Ammon's horn (tissue), 1 donor: ENCODE results near the gene TBX15.

Experiments
- DNase-seq: peaks from one replicate; pipeline ENCODE4 v3.0.0-alpha.2; 2016; ENCODE audit warnings: low spot score

TBX15 gene

DNA sequence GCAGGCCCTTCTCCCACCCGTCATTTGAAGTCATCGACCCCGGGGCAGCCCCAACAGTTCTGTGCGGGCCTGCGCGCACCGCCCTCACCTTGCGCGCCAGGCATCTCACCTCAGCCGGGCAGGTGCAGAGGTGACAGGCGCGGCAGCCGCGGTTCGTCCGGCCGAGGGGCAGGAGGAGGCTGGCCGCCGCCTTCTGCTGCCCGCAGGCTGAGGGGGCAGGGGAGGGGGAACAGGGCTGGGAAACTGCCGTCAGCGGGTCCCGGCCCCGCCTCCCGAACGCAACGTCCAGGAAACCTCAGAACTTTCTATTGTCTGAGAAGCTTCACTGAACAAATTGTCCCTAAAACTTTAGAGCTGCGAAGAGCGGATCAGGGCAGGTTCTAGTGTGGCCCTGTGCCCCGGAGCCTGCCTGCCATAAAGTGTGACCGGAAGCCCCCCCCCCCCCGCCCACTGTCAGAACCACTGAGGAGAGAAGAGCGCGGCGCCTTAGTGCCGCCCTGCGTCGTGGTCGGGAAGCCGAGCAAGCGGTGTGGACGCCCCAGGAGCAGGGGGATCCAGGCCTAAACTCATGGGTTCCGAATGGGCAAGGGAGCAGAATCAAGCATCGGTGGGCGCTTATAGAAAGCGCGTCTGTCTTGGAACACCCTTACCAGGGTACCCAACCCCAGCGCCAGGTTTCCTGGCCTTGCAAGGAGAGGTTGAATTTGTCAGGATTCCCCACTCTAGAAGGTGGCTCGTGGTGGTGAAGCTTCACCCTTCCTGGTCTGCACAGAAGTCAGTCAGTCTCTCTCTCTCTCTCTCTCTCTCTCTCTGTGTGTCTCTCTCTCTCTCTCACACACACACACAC lies 13.3 kb upstream of the TBX15 start:
- DNase-seq: no peak

DNA sequence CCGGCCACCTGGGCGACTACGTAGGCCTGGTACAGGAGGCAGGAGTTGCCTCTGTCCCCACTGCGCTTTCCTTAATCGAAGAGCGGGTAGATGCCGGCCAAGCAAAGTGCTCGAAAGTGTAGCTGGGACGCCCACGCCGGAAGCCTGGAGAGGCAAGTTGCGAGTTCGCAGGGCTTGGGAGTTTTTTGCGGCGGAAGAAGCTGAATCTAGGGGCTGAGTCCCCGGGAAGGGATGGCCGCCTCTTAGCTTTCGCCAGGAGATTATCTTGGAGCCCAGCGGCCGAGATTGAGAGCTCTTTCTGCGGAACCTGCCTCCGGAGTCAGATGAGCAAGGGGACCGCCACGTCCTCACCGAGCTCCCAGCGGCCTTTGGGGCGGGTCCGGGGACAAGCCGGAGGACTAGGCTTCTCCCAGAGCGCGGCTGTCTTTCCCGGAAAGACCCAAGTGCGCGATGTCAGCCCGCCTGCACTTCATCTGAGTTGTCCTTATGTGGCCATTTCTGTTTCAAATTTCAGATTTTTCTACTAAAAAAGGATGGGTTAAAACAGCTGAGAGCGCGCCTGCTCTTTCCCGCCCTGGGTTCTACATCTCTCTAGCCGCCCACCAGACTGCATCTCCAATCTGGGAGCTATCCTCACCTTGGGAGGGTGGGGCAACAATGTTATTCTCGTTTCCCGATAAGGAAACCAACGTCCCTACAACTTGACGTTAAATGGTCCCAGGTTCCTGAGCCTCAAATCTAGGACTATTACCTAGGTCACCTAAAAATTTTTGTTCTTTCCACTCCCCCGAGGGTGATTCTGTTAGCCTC lies 12.4 kb upstream of the TBX15 start:
- DNase-seq: no peak

GRCh38 chr1:118999348-119000071 lies 11.4 kb upstream of the TBX15 start:
- no peak for DNase-seq

DNA sequence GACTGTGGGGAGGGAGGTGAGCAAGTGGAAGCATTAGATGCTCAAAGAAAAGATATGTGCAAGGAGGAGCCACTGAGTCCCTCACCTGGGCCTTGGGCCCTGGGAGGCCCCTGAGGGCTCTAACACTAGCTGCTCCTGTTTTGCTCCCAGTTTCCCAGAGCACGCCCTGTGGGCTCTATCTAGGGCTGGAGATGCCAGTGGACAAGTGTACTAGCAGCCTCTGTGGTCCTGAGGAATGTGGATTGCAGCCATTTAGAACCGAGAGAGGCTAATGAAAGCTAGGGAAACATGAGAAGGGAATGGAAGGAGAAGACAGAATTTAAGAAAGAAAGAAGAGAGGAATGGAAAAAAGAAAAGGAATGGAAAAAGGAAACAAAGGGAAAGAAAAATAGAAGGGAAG lies 10.0 kb upstream of the TBX15 start:
- DNase-seq: no peak

GRCh38 chr1:118997225-118997624 lies 9.1 kb upstream of the TBX15 start:
- no peak for DNase-seq

GRCh38 chr1:118995312-118996016 lies 7.3 kb upstream of the TBX15 start:
- DNase-seq: no peak

- no peak for DNase-seq
Measured at GRCh38 chr1:118993700-118994026, 5.5 kb upstream of the TBX15 start.

DNA sequence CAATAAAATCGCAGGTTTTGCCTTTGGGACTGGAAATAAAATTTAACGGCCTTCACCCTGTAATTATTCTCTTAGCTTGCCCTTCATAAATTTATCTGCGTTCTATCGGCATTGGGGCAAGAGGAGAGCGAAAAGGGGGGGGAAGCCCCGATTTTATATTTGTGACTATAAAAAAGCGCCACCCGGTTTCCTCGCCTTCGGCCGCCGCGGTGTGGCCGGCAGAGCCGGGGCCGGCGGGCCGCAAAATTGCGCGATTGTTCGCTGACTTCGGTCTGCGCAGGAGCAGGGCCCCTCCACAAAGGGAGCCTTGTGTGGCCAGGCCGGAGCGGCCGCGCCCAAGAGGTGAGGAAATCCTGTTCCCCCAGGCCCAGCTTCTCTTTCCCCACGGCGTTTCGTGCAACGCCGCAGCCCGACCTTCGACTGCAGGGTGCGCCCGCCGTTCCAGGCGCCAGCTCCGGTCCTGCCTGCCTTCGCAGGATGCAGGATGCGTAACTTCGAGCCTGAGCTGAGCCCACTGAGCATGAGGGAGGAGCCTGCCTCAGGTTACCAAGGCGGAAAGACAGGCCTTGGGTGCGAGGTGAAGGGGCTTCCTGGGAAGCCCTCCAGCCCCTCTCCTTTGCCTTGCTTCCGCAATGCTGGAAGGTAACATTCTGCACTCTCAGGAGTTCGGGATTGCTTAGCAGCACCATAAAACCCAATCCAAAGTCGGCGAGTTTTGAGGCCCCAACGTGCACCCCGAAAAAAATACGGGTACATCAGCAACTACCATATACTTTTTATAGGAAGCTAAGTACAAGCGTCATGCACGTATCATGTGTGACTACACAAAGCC lies 4.9 kb upstream of the TBX15 start:
- DNase-seq: no peak

DNA sequence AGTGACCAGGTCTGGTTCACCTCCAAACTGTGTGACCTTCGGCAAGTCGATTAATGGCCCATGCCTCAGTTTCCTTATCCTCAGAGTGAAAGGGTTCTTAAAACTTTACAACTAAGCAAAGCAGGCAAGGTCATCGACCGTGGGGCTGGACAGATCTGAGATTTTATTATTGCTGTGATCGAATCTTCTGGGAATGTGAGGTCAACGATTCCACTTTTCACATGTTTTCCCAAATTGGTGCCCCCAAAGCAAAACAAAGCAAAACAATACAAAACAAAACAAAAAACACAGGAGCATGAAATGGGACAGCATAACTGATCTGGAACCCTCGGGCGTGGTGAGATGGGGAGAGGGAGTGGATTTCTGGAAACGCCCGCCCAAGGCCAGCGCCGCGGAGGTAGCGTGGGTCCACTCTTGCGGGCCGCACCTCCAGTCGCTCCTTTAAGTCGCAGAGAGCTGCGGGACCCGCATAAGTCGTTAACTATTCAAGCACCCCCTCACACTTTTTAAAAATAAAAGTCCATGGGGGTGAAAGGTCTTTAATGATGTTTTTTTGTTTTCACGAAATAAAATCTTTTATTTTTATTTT lies 4.2 kb upstream of the TBX15 start:
- no peak for DNase-seq

DNA sequence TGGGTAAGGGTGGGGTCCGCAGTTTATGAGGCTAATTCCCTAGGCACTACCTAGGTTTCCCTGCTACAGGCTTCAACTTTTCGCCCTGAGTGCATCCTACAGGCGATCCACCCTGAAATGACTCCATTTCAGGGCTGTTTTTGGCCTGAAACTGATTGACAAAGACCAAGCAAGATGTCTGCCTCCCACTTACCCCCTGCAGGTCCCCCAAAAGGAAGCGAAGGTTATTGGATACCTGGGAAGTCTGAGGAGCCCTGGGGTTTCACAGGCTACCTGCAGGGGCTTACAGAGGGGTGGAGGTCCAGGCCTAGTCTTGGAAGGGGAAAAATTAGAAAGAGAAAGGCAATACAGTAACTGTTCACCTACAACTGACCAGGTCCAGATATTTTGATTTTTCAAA lies 3.3 kb upstream of the TBX15 start:
- no peak for DNase-seq

DNA sequence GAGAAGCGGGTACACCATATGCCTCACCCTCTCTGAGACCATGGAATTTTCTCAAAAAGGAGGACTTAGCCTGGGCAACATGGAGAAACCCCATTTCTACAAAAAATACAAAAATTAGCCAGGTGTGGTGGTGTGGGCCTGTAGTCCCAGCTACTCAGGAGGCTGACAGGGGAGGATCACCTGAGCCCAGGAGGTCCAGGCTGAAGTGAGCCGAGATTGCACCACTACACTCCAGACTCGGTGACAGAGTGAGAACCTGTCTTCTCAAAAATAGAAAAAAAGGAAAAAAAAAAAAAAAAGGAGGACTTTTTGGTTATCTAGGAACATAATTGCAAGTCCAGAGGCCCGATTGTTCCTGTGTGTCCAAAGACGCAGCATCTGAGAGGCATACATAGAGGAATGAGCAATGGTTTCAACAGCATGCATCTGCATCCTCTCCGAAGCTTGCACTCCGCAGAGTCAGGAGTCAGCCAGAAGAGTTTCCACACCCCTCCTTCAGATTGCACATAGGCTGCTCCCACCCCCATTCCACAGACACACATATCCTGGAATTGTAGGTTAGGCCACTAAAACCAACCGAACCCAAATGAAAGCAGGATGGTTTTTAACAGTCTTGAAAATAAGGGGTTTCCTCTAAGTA lies 2.5 kb upstream of the TBX15 start:
- no peak for DNase-seq

GRCh38 chr1:118989878-118990378 lies 1.8 kb upstream of the TBX15 start:
- DNase-seq: no peak

DNA sequence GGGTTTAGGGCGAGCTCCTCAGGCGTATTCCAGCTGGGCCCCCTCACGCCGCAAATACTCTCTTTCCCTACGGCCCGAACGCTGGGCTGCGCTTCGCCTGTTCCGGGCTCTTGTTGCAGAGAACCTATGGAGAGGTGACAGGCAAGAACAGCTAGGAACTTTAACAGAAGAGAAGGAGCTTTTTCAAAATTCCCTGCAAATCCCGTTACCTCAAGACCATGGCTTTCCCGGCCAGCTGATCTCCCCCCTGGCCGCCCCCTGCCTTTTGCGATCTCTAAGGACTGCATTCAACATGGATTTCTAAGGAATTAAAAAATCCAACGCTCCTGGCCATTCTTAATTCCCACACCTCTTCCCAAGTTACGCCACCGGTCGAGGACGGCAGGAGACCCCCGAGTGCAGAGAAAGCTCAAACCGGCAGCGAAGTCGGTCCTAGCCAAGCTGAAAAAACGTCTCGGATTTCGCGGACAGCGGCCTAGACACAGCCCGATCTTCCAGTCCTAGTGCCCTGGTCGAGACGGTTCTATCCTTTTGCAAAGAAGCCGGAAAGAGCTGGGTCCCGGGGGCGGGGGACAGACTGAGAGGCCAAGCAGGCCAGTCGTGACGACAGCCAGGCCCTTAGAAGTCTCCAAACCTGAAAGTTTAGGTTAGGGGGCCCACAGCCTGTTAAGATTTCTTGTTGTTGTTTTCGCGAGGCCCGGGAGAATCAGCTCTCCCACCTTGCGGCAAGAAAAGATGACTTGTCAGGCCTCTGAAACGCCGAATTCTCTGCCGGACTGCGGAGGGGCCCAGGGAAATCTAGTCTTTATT lies 1.1 kb upstream of the TBX15 start:
- DNase-seq: no peak

GRCh38 chr1:118987468-118988185 lies 516 bp downstream of the TBX15 start:
- DNase-seq: no peak

DNA sequence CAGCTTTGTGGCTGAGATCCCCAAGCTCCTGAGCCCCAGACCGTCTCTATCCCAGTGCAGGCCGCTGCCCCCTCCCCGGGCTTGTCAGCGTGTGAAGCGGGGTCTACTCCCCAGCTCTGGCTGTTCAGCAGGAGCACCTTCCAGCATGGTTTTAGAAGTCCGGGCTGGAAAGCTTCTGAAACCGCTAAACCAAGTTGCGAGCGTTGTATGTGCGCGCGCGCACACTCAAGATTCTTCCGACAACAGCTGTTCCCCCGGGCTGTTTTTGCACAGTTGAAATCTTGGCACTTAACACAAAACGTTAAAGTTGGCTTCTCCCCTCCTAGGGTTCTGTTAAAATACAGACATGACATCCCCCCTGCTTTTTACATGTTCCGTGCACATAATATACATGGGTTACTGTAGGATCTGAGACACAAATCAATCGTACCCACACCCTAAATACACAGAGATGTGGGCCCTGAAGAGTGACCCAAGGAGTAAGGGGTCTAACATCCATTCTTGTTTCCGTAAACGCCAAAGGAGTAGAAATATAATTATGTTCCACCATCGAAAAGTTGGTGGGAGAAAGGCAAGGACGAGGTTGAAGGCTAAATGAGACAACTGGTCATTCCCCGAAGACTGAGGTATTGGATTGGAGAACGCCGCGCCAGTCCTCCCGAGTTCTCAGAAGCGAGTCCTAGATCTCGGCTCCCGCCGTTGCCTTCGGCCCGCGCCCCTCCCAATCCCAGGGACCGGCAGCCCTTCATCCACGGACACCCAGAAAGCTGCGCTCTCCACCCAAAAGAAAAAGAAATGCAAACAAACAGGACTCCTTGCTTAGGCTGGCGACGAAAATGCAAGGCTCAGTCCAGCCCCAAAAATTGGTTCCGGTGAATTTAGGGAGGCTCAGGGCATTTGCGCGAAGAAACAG lies 1.3 kb downstream of the TBX15 start:
- DNase-seq: no peak

DNA sequence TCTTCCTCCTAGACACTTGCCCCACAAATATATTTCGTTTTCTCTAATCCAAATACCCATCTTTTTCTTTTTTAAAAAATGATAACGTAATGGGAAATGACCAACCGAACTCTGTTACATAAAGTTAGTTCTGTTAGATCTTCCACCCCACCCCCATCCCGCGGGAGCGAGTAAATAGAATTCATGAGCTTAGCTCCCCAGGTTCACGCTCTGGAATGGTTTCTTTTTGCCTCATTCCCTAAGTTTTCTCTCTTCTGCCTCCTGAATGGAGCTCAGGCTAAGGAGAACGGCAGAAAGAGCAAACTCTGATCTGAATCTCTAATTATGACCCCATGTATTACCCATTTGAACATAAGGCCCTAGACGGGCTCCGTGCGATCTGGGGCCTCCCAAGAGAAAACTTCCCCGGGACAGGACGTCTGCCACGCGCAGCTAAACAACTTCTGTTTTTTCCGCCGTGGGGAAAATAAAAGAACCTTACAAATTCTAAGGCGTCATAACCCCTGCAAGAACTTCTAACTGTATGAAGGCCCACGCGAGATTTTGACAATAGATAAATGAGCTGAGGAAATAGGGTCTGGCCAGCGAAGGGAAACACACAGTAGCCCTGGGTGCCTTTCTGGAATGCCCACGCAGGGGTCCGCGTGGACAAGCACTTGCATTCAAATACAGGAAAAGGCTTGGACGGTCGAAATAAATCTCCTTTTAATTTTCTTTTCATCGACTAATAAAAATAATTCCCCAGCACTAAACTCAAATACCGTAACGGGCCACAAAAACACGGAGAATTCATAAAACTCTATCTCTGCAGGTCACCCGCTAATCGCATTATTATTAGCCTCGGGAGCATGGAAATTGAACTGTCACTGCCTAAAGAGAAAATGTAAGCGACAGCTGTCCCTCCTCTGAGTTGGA lies 2.2 kb downstream of the TBX15 start:
- DNase-seq: no peak
